GM23338 (cell line): ENCODE data around the gene SLC22A16.

Experiments used
- CREB1 ChIP-seq: fragments of 250-450 bp; sonication (Bioruptor Pico); IDR thresholded peaks from 2 replicates; pipeline ENCODE4 v1.5.0; 2020; ENCODE audit warnings: low read depth, mild to moderate bottlenecking, moderate library complexity
- CTCF ChIP-seq, 2 experiments: fragments of 200-600 bp in 1 of 2; sonication (generic) in 1 of 2; conservative IDR thresholded peaks; 2 replicates each; pipeline versions ENCODE4 v1.5.1 to v1.6.1; 2016 to 2017; ENCODE audit warnings: antibody characterized with exemption in 2 of 2, low read depth in 2 of 2, mild to moderate bottlenecking in 2 of 2, moderate library complexity in 1 of 2
- EZH2 ChIP-seq: fragments of 200-600 bp; sonication (generic); IDR thresholded peaks from one replicate; pipeline ENCODE4 v1.8.0; 2017; ENCODE audit warnings: antibody characterized with exemption, mild to moderate bottlenecking, low read depth; ENCODE audit not compliant: unreplicated experiment
- EZH2phosphoT487 ChIP-seq: fragments of 200-600 bp; sonication (generic); IDR thresholded peaks from one replicate; pipeline ENCODE4 v1.8.1; 2018; ENCODE audit warnings: antibody characterized with exemption; ENCODE audit not compliant: unreplicated experiment
- JUNB ChIP-seq: IDR thresholded peaks from one replicate; pipeline ENCODE4 v1.6.1; 2016; ENCODE audit warnings: antibody characterized with exemption; ENCODE audit not compliant: unreplicated experiment

- TF ChIP-seq CREB1 (CRISPR knock-in tag): no peak
- no peak for TF ChIP-seq CTCF (conservative IDR thresholded peaks at IDR 0.05; ENCODE audit: low read depth in 2 of 2)
- TF ChIP-seq JUNB: no peak
- TF ChIP-seq EZH2: no peak
- no peak for TF ChIP-seq EZH2phosphoT487
Measured at GRCh38 chr6:110456694-110457093, 19.7 kb downstream of the SLC22A16 start.
